Fibroblast of mammary gland (primary cell): Measurements from ENCODE around the gene MTMR10.

ENCODE experiments used
- DNase-seq: peaks from one replicate; pipeline ENCODE4 v3.0.0-alpha.2; 2010; ENCODE audit warnings: low read depth
- H3K4me3 ChIP-seq: 2 replicates; pipeline ENCODE4 v1.5.1; 2011; ENCODE audit warnings: low read depth, mild to moderate bottlenecking, low read length, moderate library complexity; ENCODE audit not compliant: control insufficient read depth
- CTCF ChIP-seq: conservative IDR thresholded peaks from 2 replicates; pipeline ENCODE4 v1.5.1; 2011; ENCODE audit warnings: low read depth, low read length, inconsistent platforms; ENCODE audit not compliant: control insufficient read depth, insufficient read depth

MTMR10 gene

GRCh38 chr15:30927148-30927761 is 64.2 kb downstream of the MTMR10 start:
- DNase-seq: no peak

GRCh38 chr15:30926161-30926560 is 65.3 kb downstream of the MTMR10 start:
- TF ChIP-seq CTCF: no peak

More at GRCh38 chr15:30927148-30927761, 64.2 kb downstream of the MTMR10 start:
- no peak overlapping the region for H3K4me3 ChIP-seq
- no peak for TF ChIP-seq CTCF

GRCh38 chr15:30925686-30926085 is 65.7 kb downstream of the MTMR10 start:
- H3K4me3 ChIP-seq: no peak overlapping the region
- no peak for DNase-seq
- no peak for TF ChIP-seq CTCF

More at GRCh38 chr15:30926161-30926560, 65.3 kb downstream of the MTMR10 start:
- DNase-seq: no peak
- H3K4me3 ChIP-seq: no peak overlapping the region

- peak; percentile 17 for DNase-seq
- no peak for TF ChIP-seq CTCF
- H3K4me3 ChIP-seq: no peak overlapping the region
Measured at GRCh38 chr15:30924353-30924752, 67.1 kb downstream of the MTMR10 start.

GRCh38 chr15:30923429-30923828 is 68.0 kb downstream of the MTMR10 start:
- DNase-seq: no peak
- H3K4me3 ChIP-seq: no peak overlapping the region
- TF ChIP-seq CTCF: no peak

- no peak for DNase-seq
- TF ChIP-seq CTCF: no peak
- no peak overlapping the region for H3K4me3 ChIP-seq
Measured at GRCh38 chr15:30922480-30923311, 68.7 kb downstream of the MTMR10 start.
